Activated effector memory CD4-positive, alpha-beta T cell treated with anti-CD3 and anti-CD28 coated beads, Interleukin-2, amount 50 U/mL, for 16 hours (primary cell): ENCODE measurements around the gene CORO2A.

Experiments
- DNase-seq: peaks from one replicate; pipeline ENCODE4 v3.0.0-alpha.2; 2020

The CORO2A gene

DNA sequence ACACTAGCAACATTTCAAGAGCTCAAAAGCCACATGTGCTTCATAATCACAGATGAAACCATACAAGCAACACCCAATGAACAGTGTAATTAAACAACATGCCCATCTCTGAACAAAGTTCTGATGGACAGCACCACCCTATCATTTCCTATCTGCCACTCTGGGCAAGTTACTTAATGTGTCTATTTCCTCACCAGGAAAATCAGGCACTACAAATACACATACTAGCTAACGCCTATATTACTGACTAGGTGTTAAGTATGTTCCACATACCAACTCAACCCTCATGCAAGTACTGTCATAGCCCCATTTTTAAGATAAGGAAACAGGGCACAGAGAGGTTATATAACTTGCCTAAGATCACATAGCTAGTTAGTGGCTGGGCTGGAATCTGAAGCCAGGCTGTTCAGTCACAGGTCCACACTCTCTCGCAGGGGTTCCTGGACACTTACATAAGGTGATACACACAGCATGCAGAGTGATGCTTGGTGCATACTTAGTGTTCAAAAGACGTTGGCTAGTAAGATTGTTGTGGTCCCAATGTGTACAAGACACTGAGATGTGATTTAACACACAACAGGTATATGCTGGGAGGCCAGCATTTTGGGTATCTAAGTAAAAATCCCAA lies 24.2 kb downstream of the CORO2A start:
- DNase-seq = peak; percentile 58

DNA sequence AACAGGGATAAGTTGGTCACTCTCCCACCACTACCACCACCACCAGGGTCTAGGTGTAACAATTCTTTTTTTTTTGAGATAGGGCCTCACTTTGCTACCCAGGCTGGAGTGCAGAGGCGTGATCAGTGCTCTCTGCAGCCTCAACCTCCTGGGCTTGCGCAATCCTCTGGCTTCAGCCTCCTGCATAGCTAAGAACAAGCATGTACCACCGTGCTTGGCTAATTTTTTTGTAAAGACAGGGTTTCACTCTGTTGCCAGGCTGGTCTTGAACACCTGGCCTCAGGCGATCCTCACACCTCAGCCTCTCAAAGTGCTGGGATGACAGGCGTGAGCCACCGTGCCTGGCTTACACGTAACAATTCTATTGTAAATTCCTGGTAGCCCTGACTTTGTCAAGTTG lies 27.5 kb downstream of the CORO2A start:
- DNase-seq = peak; percentile 28

DNA sequence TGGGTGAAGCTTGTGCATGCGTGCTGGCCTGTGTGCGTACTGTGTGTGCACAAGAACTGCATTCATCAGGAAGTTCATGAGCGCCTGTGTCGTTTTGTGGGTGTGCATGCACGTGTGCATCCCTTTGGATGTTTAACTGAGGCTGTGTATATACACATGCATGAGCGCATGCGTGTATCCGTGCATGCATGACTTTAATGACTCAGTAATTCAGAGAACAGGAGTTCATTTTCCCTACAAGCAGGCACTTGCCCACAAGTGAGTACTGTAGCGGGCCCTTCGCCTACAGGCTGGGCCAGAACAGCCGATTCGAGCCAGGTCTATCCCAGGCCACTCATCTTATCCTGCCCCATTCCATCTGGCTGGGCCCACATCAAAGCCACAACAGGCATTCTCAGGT lies 29.8 kb downstream of the CORO2A start:
- peak; percentile 50 for DNase-seq

DNA sequence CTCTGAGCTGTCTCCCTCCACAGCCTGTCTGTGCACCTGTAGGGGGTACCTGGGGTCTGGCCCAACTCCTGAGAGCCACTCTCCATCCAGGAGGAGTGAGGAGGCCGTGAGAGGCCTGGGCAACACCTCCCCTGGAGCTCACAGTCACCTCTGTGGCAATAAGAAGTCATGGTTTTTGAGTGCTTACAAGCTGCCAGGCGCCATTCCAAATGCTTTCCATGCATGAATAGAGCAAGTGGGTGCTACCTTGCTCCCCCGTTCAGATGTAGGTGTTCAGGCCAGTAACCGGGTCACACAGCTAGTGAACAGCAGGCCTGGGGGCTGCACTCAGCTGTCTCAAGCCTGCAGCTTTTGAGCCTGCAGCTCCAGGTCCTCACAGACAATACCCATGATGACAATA lies 30.6 kb downstream of the CORO2A start:
- DNase-seq = peak; percentile 30

DNA sequence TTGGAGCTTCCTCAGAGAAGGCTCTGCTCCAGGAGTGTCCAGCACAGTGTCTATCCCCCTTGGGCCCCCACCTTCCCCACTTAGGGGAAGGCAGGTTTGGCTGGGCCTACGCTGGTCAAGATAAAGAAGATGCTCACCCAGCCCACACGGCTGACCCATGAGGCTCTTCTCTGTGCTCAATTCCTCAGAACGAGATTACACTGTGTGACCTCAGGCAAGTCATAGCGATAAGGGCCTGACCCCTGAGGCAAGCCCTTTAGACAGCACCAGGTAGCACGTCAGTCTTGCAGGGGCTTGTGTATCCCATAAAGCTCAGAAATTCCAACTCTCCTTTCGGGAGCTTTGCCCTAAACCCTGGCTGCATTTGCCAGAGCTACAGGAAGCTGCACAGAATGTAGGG lies 32.6 kb downstream of the CORO2A start:
- no peak for DNase-seq

DNA sequence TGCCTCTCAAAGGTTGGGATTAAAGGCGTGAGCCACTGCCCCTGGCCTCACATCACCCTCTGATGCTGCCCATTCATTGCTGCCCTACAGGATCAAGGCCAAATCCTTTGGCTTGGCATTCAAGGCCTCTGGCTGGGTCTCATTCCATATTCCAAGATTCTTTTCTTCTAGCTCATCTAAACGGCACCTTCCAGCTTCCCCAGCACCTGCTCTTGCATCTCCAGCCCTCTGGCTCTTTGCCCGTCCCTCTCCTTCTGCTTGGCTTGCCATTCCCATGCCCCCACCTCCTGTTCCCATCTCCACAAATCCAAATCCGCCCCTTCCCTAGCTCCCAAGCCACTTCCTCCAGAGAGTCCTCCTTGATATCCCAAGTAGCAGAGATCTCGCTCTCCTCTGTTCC lies 33.1 kb downstream of the CORO2A start:
- DNase-seq = no peak

DNA sequence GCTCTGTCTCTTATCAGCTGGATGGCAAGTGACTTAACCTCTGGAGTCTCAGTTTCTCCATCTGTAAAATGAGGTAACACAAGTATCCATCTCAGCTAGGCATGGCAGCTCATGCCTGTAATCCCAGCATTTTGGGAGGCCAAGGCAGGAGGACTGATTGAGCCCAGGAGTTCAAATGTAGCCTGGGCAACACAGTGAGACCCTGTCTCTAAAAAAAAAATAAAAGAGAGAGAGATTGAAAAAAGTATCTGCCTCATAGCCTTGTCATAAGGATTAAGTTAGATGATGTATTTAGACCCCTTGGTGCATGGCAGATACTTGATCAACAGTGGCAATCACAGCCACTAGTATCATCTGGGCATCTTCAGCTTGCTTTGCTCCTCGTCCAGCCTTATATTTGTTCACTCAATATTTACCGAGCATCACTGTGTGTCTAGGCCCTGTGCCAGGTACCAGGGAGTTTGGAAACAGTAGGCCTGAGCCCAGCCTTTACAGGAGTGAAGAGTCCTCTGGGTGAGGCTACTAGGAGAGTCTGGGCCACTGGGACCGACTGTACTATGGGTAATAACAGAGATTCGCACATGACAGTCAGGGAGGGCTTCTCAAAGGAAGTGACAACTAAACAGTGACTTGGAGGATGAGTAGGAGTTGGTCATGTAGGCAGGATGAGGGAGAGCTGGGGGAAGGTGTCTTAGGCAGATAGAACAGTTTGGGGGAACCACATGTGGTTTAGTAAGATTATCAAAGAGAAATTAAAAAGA lies 34.2 kb downstream of the CORO2A start:
- DNase-seq = no peak

DNA sequence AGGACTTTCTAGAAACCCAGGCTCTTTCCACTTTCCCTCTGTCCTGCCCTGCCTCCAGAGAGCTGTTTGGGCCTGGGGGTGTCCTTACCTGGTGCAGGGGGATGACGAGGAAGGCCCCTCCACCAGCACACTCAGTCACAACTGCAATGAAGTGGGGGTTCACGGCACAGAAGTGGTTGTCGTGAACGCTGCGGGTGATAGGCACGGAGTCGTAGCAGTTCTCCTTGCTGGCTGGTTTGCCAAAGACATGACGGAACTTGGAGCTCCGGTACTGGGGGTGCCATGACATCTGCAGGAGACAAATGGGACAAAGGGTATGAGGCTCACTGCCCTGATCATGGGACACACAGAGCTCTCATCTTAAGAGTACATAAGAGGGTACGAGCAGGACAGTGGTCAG lies 35.1 kb downstream of the CORO2A start:
- DNase-seq = peak; percentile 47

DNA sequence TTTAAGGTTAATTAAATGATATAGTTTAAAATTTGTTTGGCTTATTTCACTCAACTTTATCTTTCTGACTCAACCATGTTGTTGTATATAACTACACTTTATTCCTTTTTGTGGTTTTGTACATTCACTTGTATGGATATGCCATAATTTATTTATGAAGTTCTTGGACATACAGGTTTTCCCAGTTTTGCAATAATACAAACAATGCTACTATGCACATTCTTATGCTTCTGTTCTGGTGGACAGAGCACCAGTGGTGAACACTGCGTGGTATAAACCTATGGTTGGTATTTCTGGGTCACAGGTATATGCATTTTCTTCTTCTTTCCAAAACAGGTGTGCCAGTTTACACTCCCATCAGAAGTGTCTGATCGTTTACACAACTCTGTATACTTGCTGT lies 37.8 kb downstream of the CORO2A start:
- no peak for DNase-seq

DNA sequence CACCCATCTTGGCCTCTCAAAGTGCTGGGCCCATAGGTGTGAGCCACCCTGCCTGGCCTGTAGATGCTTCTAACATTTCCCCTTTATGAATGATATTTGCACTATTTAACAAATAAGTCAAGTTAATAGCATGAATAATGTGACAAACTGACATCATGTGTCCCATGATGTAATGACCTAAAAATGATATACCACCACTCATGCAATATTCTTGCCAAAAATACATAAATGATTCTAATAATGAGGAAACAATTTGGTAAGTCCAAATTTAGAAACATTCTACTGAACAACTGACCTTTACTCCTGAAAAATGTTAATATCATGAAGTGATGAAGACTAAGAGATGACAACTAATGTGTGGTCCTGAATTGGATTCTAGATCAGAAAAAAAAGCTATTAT lies 39.9 kb downstream of the CORO2A start:
- DNase-seq = no peak

DNA sequence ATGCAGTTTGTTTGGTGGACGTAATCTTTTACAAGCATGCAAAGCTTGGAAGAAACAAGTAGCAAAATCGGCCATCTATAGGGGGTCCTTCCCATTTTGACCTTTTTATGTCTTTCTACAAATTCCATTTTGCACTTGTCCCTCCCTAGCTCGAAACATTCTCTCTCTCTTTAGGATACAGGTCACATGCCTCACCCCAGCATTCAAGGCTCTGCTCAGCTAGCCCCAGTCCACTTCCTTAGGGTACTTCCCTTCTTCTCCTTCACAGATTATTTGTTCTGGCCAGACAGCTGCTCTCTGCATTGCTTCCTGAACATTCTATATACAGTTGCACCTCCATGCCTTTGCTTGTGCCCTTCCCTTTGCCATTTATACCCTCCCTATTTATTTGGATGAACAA lies 41.7 kb downstream of the CORO2A start:
- no peak for DNase-seq

DNA sequence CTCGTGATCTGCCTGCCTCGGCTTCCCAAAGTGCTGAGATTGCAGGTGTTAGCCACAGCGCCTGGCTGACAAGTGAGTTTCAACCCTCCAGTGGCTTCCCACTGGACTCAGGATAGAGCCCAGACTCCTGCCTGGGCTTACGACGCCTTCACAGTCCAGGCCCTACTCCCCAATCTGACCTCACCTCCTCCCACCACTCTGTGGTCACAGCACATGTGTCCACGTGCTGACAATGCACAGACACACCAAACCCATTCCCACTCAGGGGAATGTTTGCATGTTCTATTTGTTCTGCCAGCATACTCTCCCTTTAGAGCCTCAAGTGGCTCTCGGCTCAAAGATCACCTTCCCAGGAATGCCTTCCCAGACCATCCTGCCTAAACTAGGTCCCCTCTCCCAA lies 42.3 kb downstream of the CORO2A start:
- no peak for DNase-seq

DNA sequence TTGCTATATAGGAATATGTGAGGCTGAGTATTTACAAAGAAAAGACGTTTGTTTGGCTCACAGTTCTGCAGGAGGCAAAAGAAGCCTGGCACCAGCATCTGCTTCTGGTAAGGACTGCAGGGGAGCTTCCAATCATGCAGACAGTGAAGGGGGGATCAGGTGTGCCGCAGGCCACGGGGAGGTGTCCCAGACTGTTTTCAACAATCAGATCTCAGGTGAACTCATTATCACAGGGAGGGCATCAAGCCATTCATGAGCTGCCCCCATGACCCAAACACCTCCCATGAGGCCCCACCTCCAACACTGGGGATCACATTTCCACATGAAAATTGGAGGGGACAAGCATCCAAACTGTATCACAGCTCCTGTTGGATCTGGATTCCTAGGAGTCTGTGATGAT lies 43.0 kb downstream of the CORO2A start:
- peak; percentile 56 for DNase-seq

DNA sequence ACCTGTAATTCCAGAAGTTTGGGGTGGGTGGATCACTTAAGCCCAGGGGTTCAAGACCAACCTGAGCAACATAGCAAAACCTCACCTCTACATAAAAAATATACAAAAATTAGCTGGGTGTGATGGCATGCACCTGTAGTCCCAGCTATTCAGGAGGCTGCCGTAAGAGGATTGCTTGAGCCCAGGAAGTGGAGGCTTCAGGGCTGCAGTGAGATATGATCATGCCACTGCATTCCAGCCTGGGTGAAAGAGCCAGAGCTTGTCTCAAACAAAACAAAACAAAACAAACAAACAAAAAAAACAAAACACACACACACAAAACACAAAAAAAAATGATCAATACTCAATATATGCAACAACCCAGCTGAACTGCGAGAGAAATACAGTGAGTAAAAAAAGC lies 44.0 kb downstream of the CORO2A start:
- DNase-seq = no peak

DNA sequence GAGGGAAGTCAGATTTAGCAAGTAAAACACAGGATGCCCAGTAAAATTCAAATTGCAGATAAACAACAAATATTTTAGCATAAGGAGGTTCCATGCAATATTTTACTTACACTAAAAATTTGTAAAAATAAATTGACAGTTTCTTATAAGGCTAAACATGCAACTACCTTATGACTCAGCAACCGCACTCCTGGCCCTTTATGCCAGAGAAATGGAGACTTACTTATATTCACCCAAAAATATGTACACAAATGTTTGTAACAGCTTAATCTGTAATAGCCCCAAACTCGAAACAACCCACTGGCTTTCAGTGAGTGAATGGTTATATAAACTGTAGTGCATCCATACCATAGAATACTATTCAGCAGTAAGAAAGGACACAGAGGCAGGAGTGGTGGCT lies 44.9 kb downstream of the CORO2A start:
- no peak for DNase-seq

DNA sequence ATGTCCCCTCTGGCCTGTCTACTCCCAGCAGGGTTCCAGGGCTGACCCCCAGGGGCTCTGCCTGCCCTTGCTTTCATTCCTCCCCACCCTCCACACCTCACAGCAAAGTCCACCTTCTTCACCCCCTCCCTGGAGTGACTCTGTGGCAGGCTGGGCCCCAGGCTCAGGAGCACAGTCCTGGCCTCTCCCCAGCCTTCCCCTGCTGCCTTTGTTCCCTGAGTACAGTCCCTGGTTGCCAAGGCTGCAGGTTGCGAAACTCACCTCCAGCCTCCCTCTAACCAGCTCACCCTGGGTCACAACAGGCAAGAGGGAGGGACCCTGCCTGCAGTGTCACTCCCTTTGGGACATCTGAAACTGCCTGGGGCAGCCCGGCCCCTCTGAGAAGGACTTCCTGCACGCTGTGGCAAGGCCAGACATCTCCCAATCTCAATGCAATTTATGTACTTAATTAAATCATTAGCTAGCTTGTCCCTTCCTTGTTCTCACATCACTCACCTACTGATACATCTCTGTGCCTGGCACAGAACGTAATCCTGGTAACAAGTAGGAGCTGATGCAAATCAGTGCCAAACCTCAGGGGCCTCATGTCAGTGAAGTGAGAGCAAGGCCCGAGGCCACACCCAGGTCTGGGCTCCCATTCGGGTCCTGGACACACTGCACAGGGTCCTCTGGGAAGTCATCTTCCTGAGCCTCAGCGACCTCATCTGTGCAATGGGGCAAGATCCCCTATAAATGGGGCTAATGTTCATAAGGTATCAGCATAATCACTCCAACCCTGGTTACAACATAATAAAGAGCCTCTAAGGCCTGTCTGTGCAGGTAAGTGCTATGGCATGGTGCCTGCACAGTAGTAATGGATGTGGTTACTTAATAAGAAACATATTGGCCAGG lies 46.1 kb downstream of the CORO2A start:
- peak; percentile 58 for DNase-seq

DNA sequence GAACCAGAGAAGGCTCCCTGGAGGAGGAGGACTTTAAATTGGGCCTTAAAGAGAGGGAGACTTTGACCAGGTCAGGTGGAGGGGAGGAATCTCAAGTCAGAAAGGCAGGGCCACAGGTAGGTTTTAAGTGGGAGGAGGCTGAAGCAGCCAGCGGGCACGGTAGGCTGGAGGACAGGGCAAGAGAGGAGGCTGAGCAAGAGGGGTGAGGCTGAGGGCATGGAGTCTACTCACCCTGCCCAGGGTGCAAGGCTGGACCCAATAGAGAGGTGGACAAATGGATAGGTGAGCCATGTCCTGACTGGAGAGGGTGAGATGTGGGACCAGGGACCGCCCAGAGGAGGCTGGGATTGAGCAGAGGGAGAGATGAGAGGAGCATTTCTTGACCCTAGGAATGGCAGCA lies 47.8 kb downstream of the CORO2A start:
- peak; percentile 54 for DNase-seq

DNA sequence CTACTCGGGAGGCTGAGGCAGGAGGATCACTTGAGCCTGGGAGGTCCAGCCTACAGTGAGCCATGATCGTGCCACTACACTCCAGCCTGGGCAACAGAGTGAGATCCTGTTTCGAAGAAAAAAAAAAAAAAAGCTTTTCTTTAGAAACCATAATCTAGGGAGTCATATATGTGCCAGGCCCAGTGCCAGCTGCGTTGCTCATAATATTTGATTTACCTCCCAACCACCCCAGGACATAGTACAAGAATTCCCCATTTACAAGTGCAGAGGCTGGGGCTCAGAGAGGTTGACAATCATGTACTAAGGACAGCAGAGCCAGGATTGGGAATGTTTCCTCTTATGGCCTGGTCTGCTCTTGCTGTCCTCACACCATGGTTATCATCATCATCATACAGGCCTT lies 48.4 kb downstream of the CORO2A start:
- DNase-seq = peak; percentile 13

DNA sequence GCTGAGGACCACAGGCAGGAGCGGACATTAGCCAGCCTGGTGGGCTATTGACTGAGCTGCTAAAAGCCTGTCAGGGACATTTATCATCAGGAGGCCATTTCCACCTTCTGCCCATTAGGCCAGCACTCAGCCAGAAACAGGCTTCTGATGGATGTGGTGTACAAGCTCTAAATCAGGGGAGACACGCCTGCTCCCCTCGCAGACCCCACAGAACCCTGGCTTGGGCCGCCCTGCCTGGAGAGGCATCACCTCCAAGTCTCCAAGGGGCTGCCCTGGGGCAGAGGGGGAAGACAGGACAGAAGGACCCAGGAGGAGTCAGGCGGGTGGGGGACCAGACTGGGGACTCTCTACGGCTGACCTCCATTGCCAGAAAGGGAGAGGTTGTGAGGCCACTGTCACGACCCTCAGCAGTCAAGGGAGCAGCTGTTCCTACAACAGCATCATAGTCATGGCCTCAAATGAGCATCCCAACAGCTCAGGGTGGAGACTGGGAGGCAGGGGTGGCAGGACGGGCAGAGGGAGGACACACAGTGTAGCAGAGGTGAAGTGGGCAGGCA lies 49.4 kb downstream of the CORO2A start:
- peak; percentile 60 for DNase-seq

DNA sequence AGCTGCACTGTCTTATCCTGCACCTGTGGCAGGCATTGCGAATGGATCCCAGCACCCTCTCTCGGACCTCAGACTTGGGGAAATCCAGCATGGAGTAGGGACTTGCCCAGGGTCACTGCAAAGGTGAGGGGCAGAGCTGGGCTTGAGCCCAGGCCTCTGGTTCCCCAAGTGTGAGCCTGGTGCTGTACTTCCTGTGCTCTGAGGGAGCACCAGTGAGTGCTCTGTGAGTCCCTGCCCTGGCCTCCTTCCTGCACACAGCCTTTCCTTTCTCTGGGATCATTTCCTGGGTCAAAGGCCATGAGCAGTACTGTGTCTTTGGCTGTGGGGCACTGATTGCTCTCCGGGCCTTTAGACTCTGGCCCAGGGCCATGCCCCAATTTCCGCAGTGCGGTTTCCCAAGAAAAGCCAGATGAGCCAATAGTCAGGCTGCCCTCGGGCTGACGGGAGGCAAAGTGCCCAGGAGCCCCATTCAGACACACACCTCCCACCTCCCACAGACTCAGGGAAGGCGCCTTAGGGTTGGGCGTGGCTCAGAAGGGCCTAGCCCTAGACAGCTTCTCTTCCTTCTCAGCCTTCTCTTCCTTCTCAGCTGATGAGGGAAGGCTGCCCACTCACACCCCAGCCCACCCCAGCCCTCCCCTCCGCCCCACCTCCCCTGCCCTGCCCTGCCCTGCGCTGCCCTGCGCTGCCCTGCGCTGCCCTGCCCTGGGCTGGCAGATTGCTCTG lies 50.1 kb downstream of the CORO2A start:
- peak; percentile 41 for DNase-seq

DNA sequence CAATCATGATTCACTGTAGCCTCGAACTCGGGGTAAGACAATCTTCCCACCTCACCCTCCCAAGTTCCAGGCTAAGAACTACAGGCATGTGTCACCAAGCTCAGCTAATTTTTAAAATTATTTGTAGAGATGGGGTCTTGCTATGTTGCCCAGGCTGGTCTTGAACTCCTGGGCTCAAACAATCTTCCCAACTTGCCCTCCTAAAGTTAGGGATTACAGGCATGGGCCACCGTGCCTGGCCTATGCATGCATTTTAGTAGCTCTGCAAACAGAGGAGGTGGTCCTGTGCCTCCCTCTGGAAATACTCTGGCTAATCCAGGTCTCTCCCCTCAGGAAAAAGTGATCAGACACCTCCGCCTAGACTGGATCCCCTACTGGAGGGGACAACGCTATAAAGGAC lies 51.9 kb downstream of the CORO2A start:
- no peak for DNase-seq

DNA sequence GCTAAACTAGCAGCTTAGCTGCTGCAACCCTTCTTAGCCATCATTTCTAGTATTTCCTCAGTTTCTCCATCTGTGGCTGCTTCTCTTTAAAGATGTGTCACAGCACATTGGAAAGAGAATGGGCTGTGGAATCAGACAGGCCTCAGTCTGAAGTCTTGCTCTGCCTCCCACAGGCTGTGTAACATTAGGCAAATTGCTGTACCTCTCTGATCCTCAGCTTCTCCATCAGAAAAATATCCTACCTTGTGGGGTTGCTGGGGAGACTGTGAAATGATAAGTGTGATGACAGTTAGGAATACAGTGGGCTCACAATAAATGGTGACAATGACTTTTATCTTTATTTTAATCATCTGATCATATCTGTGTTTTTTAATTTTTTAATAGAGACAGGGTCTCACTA lies 55.9 kb downstream of the CORO2A start:
- DNase-seq = no peak

DNA sequence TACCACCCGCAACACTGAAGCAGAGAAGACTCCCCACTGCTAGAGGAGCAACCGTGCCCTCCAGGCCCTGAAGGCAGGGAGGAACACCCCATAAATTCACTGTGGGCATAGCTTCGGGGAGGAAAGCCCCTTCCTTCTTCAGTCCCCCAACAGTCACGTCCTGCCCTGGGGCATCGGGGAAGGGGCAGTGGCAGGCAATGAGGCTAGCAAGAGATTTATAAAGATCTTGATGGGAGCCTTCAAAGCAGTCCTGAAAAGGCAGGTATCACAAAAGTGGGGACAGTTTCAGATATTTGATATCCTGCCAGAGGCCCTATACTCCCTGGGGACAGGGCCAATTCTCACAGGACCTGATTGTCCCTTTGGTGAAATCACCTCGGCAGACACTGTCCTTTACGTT lies 56.5 kb downstream of the CORO2A start:
- peak; percentile 47 for DNase-seq
